Muscle layer of colon (tissue), 2 donors: ENCODE data around the gene MAVS.
"Not testable (repeated sequence)": the region's sequence is repeated elsewhere in the genome, so short reads cannot be mapped to it uniquely, and the experiment has no call there.

Source experiments
- H3K27ac ChIP-seq: one replicate; pipeline ENCODE4 v1.7.0; 2013; ENCODE audit warnings: low read depth, mild to moderate bottlenecking, low read length, moderate library complexity
- H3K27me3 ChIP-seq, 2 donors: one replicate each; pipeline ENCODE4 v1.7.0; 2013; ENCODE audit warnings: low read length in 2 of 2, mild to moderate bottlenecking in 2 of 2; ENCODE audit not compliant: insufficient read depth in 2 of 2, control insufficient read depth in 1 of 2
- H3K36me3 ChIP-seq: one replicate; pipeline ENCODE4 v1.7.0; 2013; ENCODE audit warnings: mild to moderate bottlenecking, low read length; ENCODE audit not compliant: insufficient read depth
- H3K4me1 ChIP-seq: one replicate; pipeline ENCODE4 v1.7.0; 2013; ENCODE audit warnings: mild to moderate bottlenecking, low read length; ENCODE audit not compliant: insufficient read depth
- H3K4me3 ChIP-seq, 2 donors: one replicate each; pipeline ENCODE4 v1.7.0; 2013; ENCODE audit warnings: low read length in 2 of 2, low read depth in 1 of 2, mild to moderate bottlenecking in 1 of 2, moderate library complexity in 1 of 2
- H3K9ac ChIP-seq: one replicate; pipeline ENCODE4 v1.7.0; 2013; ENCODE audit warnings: low read length
- H3K9me3 ChIP-seq: one replicate; pipeline ENCODE4 v1.7.0; 2013; ENCODE audit warnings: mild to moderate bottlenecking, low read length
- donor health status: abdominal sarcoma.
- donor health status: Adenocarcinoma of cecum.

The MAVS gene

GRCh38 chr20:3818155-3819151 is 28.2 kb upstream of the MAVS start:
- H3K9ac ChIP-seq, result no peak overlapping the region
- peak overlapping the region; percentile 97 for H3K27ac ChIP-seq
- no peak overlapping the region for H3K4me3 ChIP-seq
- no peaks in the 10 kb centered on the region for H3K9me3 ChIP-seq
- peaks cover 27% of the 10 kb centered on the region for H3K4me1 ChIP-seq
- H3K27me3 ChIP-seq, result no peaks in the 10 kb centered on the region
- peaks cover 11% of the 10 kb centered on the region for H3K36me3 ChIP-seq

GRCh38 chr20:3819411-3820047 is 27.1 kb upstream of the MAVS start:
- Histone ChIP-seq H3K9me3 (no peaks in the 10 kb centered on the region), H3K36me3 (peaks cover 21% of the 10 kb centered on the region), H3K27me3 (no peaks in the 10 kb centered on the region), H3K4me1 (peaks cover 25% of the 10 kb centered on the region), H3K4me3 (peak overlapping the region; percentile 70 to 76), H3K9ac (peak overlapping the region; percentile 85), H3K27ac (peak overlapping the region; percentile 97)

GRCh38 chr20:3820048-3820900 is 26.4 kb upstream of the MAVS start, which contains the start of gene AP5S1:
AP5S1 (plus strand) TSS chr20:3820547; CDS start chr20:3822118, 1,571 bp downstream.
- H3K27me3 ChIP-seq, result no peaks in the 10 kb centered on the region

GRCh38 chr20:3820901-3821727 is 25.5 kb upstream of the MAVS start:
- H3K9me3 ChIP-seq, result no peaks in the 10 kb centered on the region
- peaks cover 25% of the 10 kb centered on the region for H3K4me1 ChIP-seq
- H3K36me3 ChIP-seq, result peaks cover 21% of the 10 kb centered on the region
- no peaks in the 10 kb centered on the region for H3K27me3 ChIP-seq
- peak overlapping the region; percentile 85 for H3K9ac ChIP-seq
- H3K4me3 ChIP-seq, result peak overlapping the region; percentile 70 to 76
- peak overlapping the region; percentile 97 for H3K27ac ChIP-seq

More at GRCh38 chr20:3820048-3820900, 26.4 kb upstream of the MAVS start, which contains the start of gene AP5S1:
- peak within 1 kb of the TSS; percentile 70 to 76 for H3K4me3 ChIP-seq
- H3K36me3 ChIP-seq, result peaks cover 21% of the 10 kb centered on the region
- H3K9me3 ChIP-seq, result no peaks in the 10 kb centered on the region
- H3K9ac ChIP-seq, result peak within 1 kb of the TSS; percentile 85
- peak within 1 kb of the TSS; percentile 97 for H3K27ac ChIP-seq
- H3K4me1 ChIP-seq, result peaks cover 25% of the 10 kb centered on the region

GRCh38 chr20:3821996-3822395 is 24.6 kb upstream of the MAVS start:
- no peak overlapping the region for H3K27ac ChIP-seq
- peaks cover 21% of the 10 kb centered on the region for H3K36me3 ChIP-seq
- H3K4me3 ChIP-seq, result no peak overlapping the region
- H3K27me3 ChIP-seq, result no peaks in the 10 kb centered on the region
- H3K9me3 ChIP-seq, result no peaks in the 10 kb centered on the region
- no peak overlapping the region for H3K9ac ChIP-seq
- peaks cover 25% of the 10 kb centered on the region for H3K4me1 ChIP-seq

GRCh38 chr20:3823881-3824280 is 22.8 kb upstream of the MAVS start:
- H3K27me3 ChIP-seq, result no peaks in the 10 kb centered on the region
- no peak overlapping the region for H3K4me3 ChIP-seq
- H3K36me3 ChIP-seq, result peaks cover 25% of the 10 kb centered on the region
- H3K27ac ChIP-seq, result no peak overlapping the region
- H3K9ac ChIP-seq, result no peak overlapping the region
- H3K9me3 ChIP-seq, result no peaks in the 10 kb centered on the region
- H3K4me1 ChIP-seq, result peaks cover 18% of the 10 kb centered on the region

GRCh38 chr20:3825526-3825925 is 21.1 kb upstream of the MAVS start:
- Histone ChIP-seq H3K27ac (no peak overlapping the region), H3K4me1 (peaks cover 8% of the 10 kb centered on the region), H3K4me3 (no peak overlapping the region), H3K9ac (no peak overlapping the region), H3K9me3 (no peaks in the 10 kb centered on the region), H3K27me3 (no peaks in the 10 kb centered on the region), H3K36me3 (peaks cover 25% of the 10 kb centered on the region)

- peaks cover 25% of the 10 kb centered on the region for H3K36me3 ChIP-seq
- H3K27ac ChIP-seq, result no peak overlapping the region
- no peaks in the 10 kb centered on the region for H3K9me3 ChIP-seq
- no peaks in the 10 kb centered on the region for H3K27me3 ChIP-seq
- H3K4me1 ChIP-seq, result peaks cover 3% of the 10 kb centered on the region
- H3K4me3 ChIP-seq, result no peak overlapping the region
- H3K9ac ChIP-seq, result no peak overlapping the region
These were observed 20.2 kb upstream of the MAVS start for GRCh38 chr20:3826420-3826819.

GRCh38 chr20:3828798-3829197 is 17.8 kb upstream of the MAVS start:
- H3K27ac ChIP-seq, result no peak overlapping the region
- no peak overlapping the region for H3K9ac ChIP-seq
- H3K4me1 ChIP-seq, result no peaks in the 10 kb centered on the region
- no peaks in the 10 kb centered on the region for H3K9me3 ChIP-seq
- H3K4me3 ChIP-seq, result no peak overlapping the region
- no peaks in the 10 kb centered on the region for H3K27me3 ChIP-seq
- H3K36me3 ChIP-seq, result peaks cover 12% of the 10 kb centered on the region

GRCh38 chr20:3829891-3830290 is 16.7 kb upstream of the MAVS start:
- H3K4me1 ChIP-seq, H3K27ac ChIP-seq, H3K36me3 ChIP-seq, H3K4me3 ChIP-seq, H3K27me3 ChIP-seq, H3K9me3 ChIP-seq, H3K9ac ChIP-seq: not testable (repeated sequence)
